ENCODE measurements around the gene PIP5K1C.

The PIP5K1C gene

GRCh38 chr19:3636506-3636905 lies 63.8 kb downstream of the PIP5K1C start:
- Mint-ChIP-seq H3K36me3 (ENCODE audit: low read depth) (peaks cover 13% of the 10 kb centered on the region), H3K4me1 (no peaks in the 10 kb centered on the region), H3K27me3 (ENCODE audit: low read depth, poor library complexity) (no peaks in the 10 kb centered on the region), H3K4me3 (no peak overlapping the region), H3K27ac (no peak overlapping the region), H3K9me3 (no peaks in the 10 kb centered on the region)
- no peak for DNase-seq
- TF ChIP-seq CTCF (IDR thresholded peaks at IDR 0.05), result no peak

DNA sequence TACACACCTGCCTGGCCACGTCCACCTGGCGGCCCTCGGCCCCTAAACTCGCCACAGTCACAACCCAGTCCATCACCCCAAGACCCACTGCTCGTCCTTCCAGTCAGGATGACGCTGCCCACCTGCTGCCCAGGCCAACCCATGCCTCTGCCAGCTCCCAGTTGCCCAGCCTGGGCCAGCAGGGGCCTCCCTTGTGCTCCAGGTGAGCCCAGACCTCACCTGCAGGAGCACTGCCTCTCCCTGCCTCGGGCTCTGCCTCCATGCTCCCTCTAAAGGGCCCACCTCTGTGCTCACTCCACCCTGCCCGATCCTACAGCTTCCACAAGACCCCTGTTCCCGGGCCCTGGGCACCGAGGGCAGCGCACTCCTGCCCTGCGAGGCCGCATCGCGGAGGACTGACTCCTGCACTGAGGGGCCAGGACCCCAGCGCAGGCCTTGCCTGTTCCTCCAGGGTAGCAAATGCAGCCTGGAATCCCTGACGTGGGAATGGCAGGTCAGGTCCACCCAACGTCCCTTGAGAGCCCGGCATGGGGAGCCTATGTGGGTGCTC lies 65.7 kb downstream of the PIP5K1C start:
- H3K4me3 Mint-ChIP-seq, result no peak overlapping the region
- H3K27me3 Mint-ChIP-seq (ENCODE audit: low read depth, poor library complexity), result no peaks in the 10 kb centered on the region
- H3K4me1 Mint-ChIP-seq, result no peaks in the 10 kb centered on the region
- TF ChIP-seq CTCF (IDR thresholded peaks at IDR 0.05), result no peak
- no peak for DNase-seq
- no peaks in the 10 kb centered on the region for H3K9me3 Mint-ChIP-seq
- no peak overlapping the region for H3K27ac Mint-ChIP-seq
- peaks cover 17% of the 10 kb centered on the region for H3K36me3 Mint-ChIP-seq (ENCODE audit: low read depth)

- H3K27ac Mint-ChIP-seq, result no peak overlapping the region
These were observed 66.7 kb downstream of the PIP5K1C start for GRCh38 chr19:3633559-3633988.

DNA sequence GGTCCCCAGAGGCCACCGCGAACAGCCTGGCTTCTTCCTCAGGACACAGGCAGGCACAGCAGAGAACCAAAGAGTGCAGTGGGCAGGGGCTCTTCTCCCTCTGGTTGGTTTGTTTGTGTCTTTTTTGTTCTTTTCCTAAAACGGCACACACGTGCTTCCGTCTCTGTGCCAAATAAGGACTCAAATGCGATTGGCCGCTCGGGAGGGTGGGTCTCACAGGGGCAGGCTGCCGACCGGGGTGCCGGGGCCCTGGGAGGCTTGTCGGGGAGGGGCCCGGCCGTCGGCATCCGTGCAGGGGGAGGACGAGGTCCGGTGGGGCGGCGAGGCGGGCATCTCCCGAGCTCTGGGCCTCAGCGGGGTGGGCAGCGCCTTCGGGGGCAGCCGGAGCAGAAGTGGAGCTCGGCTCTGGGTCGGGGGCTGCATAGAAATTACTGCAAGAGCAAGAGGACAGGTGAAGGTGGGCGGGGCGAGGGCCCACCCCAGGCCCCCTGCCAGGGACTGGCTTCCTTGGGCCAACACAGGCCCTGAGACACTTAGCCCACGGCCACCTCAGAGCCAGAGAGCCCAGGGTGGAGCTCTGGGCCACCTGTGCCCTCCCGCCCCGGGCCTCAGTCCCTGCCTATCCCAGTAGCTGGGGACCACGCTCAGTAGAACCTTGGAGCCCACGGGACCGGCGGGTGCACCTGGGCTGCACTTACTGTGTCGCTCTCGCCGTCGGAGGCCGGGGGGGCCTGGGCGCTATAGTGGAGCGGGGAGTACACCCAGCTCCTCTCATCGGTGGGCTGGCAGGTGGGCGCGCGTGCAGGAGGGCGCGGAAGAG lies 67.3 kb downstream of the PIP5K1C start:
- Mint-ChIP-seq H3K36me3 (ENCODE audit: low read depth) (peaks cover 9% of the 10 kb centered on the region), H3K27ac (no peak overlapping the region), H3K9me3 (no peaks in the 10 kb centered on the region), H3K4me3 (no peak overlapping the region), H3K4me1 (no peaks in the 10 kb centered on the region), H3K27me3 (ENCODE audit: low read depth, poor library complexity) (no peaks in the 10 kb centered on the region)
- no peak for DNase-seq
- no peak for TF ChIP-seq CTCF (IDR thresholded peaks at IDR 0.05)

More at GRCh38 chr19:3633559-3633988, 66.7 kb downstream of the PIP5K1C start:
- no peak for TF ChIP-seq CTCF (IDR thresholded peaks at IDR 0.05)
- Mint-ChIP-seq H3K27me3 (ENCODE audit: low read depth, poor library complexity) (no peaks in the 10 kb centered on the region), H3K4me1 (no peaks in the 10 kb centered on the region), H3K4me3 (no peak overlapping the region), H3K36me3 (ENCODE audit: low read depth) (peaks cover 12% of the 10 kb centered on the region), H3K9me3 (no peaks in the 10 kb centered on the region)
- DNase-seq, result no peak

DNA sequence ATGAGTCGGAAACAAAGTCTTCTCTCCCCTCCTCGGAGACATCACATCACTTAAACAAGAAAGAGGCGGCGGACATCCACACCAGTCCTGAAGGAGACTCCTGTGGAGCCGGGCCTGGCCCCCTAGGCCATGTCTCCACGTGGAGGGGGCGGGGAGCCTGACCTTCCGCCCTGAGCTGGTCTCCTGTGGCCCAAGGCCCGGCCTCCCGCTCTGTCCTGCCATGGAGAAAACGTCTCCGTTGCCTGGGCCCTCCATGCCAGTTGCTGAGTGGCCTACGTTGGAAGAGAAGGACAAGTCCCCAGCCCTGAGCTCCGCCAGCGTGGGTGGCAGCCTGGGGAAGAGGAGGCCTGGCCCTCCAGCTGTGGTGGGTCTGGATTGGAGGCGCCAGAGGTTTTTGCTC lies 68.2 kb downstream of the PIP5K1C start:
- Mint-ChIP-seq H3K4me1 (no peaks in the 10 kb centered on the region), H3K4me3 (no peak overlapping the region), H3K36me3 (ENCODE audit: low read depth) (peaks cover 9% of the 10 kb centered on the region), H3K27me3 (ENCODE audit: low read depth, poor library complexity) (no peaks in the 10 kb centered on the region), H3K9me3 (no peaks in the 10 kb centered on the region), H3K27ac (no peak overlapping the region)
- TF ChIP-seq CTCF (IDR thresholded peaks at IDR 0.05), result no peak
- no peak for DNase-seq
